ENCODE data around the gene CCL19. TPM values are rescaled to one million over a fixed set of nuclear protein-coding genes. Genes with fewer than 3 reads are reported as not detected.

CCL19 gene
- total and polyA plus RNA-seq, 2 of the 8 experiments (the other 6 are each of a cell fraction or from before 2014, with no cell fraction given), result not detected

GRCh38 chr9:34659592-34660253 is 31.4 kb downstream of the CCL19 start:
- TF ChIP-seq BRCA1 (IDR thresholded peaks at IDR 0.05; ENCODE audit: low read depth, low read length) (no peak), RAD21 (IDR thresholded peaks at IDR 0.05 in 1 of 2, conservative IDR thresholded peaks at IDR 0.05 in 1 of 2; ENCODE audit: low read depth in 2 of 2, low read length in 2 of 2) (no peak), TAF1 (IDR thresholded peaks at IDR 0.05; ENCODE audit: low read depth, low read length) (no peak), MAX (IDR thresholded peaks at IDR 0.05) (no peak), SIRT6 (IDR thresholded peaks at IDR 0.05; ENCODE audit: low read length) (no peak), BCL11A (IDR thresholded peaks at IDR 0.05; ENCODE audit: low read depth in 2 of 2, low read length in 2 of 2) (no peak), PHF8 (conservative IDR thresholded peaks at IDR 0.05; ENCODE audit: low read depth, low read length) (no peak), EGR1 (IDR thresholded peaks at IDR 0.05; ENCODE audit: borderline replicate concordance, low read depth, low read length) (no peak), NRF1 (IDR thresholded peaks at IDR 0.05; ENCODE audit: low read depth, low read length) (no peak)
- H4K91ac ChIP-seq (replicated peaks; ENCODE audit: insufficient read length, low read length), result no peak overlapping the region
- no peaks in the 10 kb centered on the region for H3K36me3 ChIP-seq (ENCODE audit: control insufficient read depth in 2 of 4, insufficient read depth in 4 of 4, low read length in 3 of 4)
- no peak overlapping the region for H3K23ac ChIP-seq (ENCODE audit: insufficient read length)
- no peak overlapping the region for H2BK120ac ChIP-seq (replicated peaks; ENCODE audit: low read depth, low read length)
- H3K23me2 ChIP-seq (ENCODE audit: low read depth, low read length), result peaks cover 3% of the 10 kb centered on the region
- no peaks in the 10 kb centered on the region for H3K9me3 ChIP-seq (ENCODE audit: insufficient read depth in 2 of 2, low read depth in 1 of 2, low read length in 1 of 2)
- peaks cover 0 to 4% (median 0%) of the 10 kb centered on the region in 4 experiments; a peak in 3 of 7 replicates for H3K27me3 ChIP-seq (replicated peaks in 1 of 4; ENCODE audit: control insufficient read depth in 3 of 4, extremely low read depth in 1 of 4, insufficient read depth in 3 of 4, low read length in 3 of 4)
- H2BK15ac ChIP-seq (ENCODE audit: low read length), result no peak overlapping the region
- no peak overlapping the region for H3K14ac ChIP-seq (ENCODE audit: insufficient read length)
- H3K4me3 ChIP-seq (ENCODE audit: extremely low read depth in 1 of 4, insufficient read depth in 2 of 4, low read depth in 3 of 4, low read length in 4 of 4), result no peak overlapping the region
- no peak overlapping the region; the same call in 1 of the 2 replicates for H4K8ac ChIP-seq (ENCODE audit: extremely low read depth, insufficient read depth, low read length)
- no peak overlapping the region for H3K27ac ChIP-seq (ENCODE audit: low read depth, low read length)
- H2BK20ac ChIP-seq (ENCODE audit: low read length), result no peak overlapping the region
- FAIRE-seq, result no peak
- no peak overlapping the region for H4K5ac ChIP-seq (ENCODE audit: insufficient read length, low read depth, low read length)
- no peaks in the 10 kb centered on the region for H3K79me2 ChIP-seq (ENCODE audit: control insufficient read depth in 1 of 2, insufficient read depth in 2 of 2, low read length in 2 of 2)
- no peak overlapping the region for H2BK5ac ChIP-seq (ENCODE audit: low read depth, low read length)
- H4K20me1 ChIP-seq (replicated peaks in 1 of 2; ENCODE audit: control insufficient read depth in 1 of 2, insufficient read depth in 2 of 2, low read length in 2 of 2), result no peaks in the 10 kb centered on the region
- H3K56ac ChIP-seq (replicated peaks; ENCODE audit: insufficient read length, low read depth, low read length), result no peak overlapping the region
- no peak overlapping the region for H3K4me2 ChIP-seq (ENCODE audit: insufficient read depth in 1 of 2, low read depth in 2 of 2, low read length in 2 of 2)
- no peak overlapping the region for H2AFZ ChIP-seq (ENCODE audit: low read length)
- H3K18ac ChIP-seq (ENCODE audit: extremely low read depth, low read length), result no peak overlapping the region
- CTCF ChIA-PET (ENCODE audit: partially characterized antibody), result interaction anchor here (0.9 to 15.2 kb wide), 7 partner anchors 8 to 261 kb away, joined by 3 to 277 read pairs (median 3); partner anchors contain the start of genes GALT, IL11RA and SIGMAR1
- no peak overlapping the region for H3K4ac ChIP-seq (replicated peaks; ENCODE audit: insufficient read length, low read depth, low read length)
- peaks cover 0 to 4% (median 2%) of the 10 kb centered on the region in 4 experiments; a peak in 2 of 7 replicates for H3K4me1 ChIP-seq (replicated peaks in 1 of 4; ENCODE audit: control insufficient read depth in 3 of 4, insufficient read depth in 4 of 4, low read length in 3 of 4)
- H3K9ac ChIP-seq (replicated peaks in 1 of 4; ENCODE audit: extremely low read depth in 1 of 4, low read depth in 3 of 4, low read length in 3 of 4), result no peak overlapping the region
- no peaks in the 10 kb centered on the region for H3K79me1 ChIP-seq (ENCODE audit: low read depth, low read length)
- H2BK12ac ChIP-seq (ENCODE audit: low read depth, low read length), result no peak overlapping the region
- 86% methylated on average over 8 of the region's 8 CpGs; no CpG with 5 or more reads in 1 of the 2 experiments for WGBS, 2 experiments (ENCODE audit: extremely low coverage in 1 of 2, insufficient coverage in 1 of 2, insufficient read length in 1 of 2, insufficient replicate concordance in 2 of 2, low coverage in 1 of 2, low lambda C conversion rate in 2 of 2, missing lambda C conversion rate in 1 of 2)
- DNase-seq (ENCODE audit: low read depth in 1 of 2, low spot score in 2 of 2), result no peak
- POLR2A ChIA-PET (ENCODE audit: partially characterized antibody), result interaction anchor here (0.8 to 7.7 kb wide), 3 partner anchors 10 to 25 kb away, joined by 3 to 92 read pairs (median 3); partner anchors contain the start of genes GALT, IL11RA and SIGMAR1
- 0 out of 2 replicates have a peak overlapping the region, but pooled peaks have one; percentile 24 for H2AK5ac ChIP-seq (ENCODE audit: low read depth, low read length)
